ENCODE data around the gene LILRA2. TPM values are rescaled to one million over a fixed set of nuclear protein-coding genes. Genes with fewer than 3 reads are reported as not detected.
"Not testable (repeated sequence)": the region's sequence is repeated elsewhere in the genome, so short reads cannot be mapped to it uniquely, and the experiment has no call there.

The LILRA2 gene
- total RNA-seq, 1 experiment from 2014 or later = not detected

GRCh38 chr19:54593445-54593844 lies 19.9 kb downstream of the LILRA2 start, which contains the start of gene LILRA1:
Gene LILRA1 (plus strand): TSS chr19:54593632. CDS start chr19:54594245, 613 bp downstream.
- not testable (repeated sequence) for H3K4me3 Mint-ChIP-seq, ATAC-seq
- peaks cover 78% of the 10 kb centered on the region for H3K9me3 Mint-ChIP-seq

GRCh38 chr19:54593931-54594626 lies 20.5 kb downstream of the LILRA2 start:
- CTCF ChIA-PET; POLR2A ChIA-PET; H3K4me3 Mint-ChIP-seq; DNase-seq (ENCODE audit: low spot score); ATAC-seq; H3K4me1 Mint-ChIP-seq; H3K27ac Mint-ChIP-seq: not testable (repeated sequence)
- peaks cover 10% of the 10 kb centered on the region for H3K27me3 Mint-ChIP-seq (ENCODE audit: low read depth)
- peaks cover 73% of the 10 kb centered on the region for H3K9me3 Mint-ChIP-seq
- peaks cover 60% of the 10 kb centered on the region for H3K36me3 Mint-ChIP-seq

More at GRCh38 chr19:54593445-54593844, 19.9 kb downstream of the LILRA2 start, which contains the start of gene LILRA1:
- CTCF ChIA-PET; POLR2A ChIA-PET; H3K27ac Mint-ChIP-seq; H3K4me1 Mint-ChIP-seq; DNase-seq (ENCODE audit: low spot score): not testable (repeated sequence)
- Mint-ChIP-seq H3K36me3 (peaks cover 64% of the 10 kb centered on the region), H3K27me3 (ENCODE audit: low read depth) (peaks cover 13% of the 10 kb centered on the region)

GRCh38 chr19:54594737-54595136 lies 21.1 kb downstream of the LILRA2 start:
- DNase-seq (ENCODE audit: low spot score) (no peak), ATAC-seq (no peak)
- peaks cover 56% of the 10 kb centered on the region for H3K36me3 Mint-ChIP-seq
- POLR2A ChIA-PET = no interaction called here
- no peak overlapping the region for H3K4me3 Mint-ChIP-seq
- CTCF ChIA-PET = no interaction called here
- TF ChIP-seq ZNF423 (CRISPR knock-in tag; IDR thresholded peaks at IDR 0.05) = no peak
- TF ChIP-seq FOXP4 (CRISPR knock-in tag; IDR thresholded peaks at IDR 0.05) = no peak
- no peak for TF ChIP-seq SMAD4 (CRISPR knock-in tag; IDR thresholded peaks at IDR 0.05)
- no peak for TF ChIP-seq ZNF219 (CRISPR knock-in tag; IDR thresholded peaks at IDR 0.05; ENCODE audit: borderline replicate concordance)
- no peak for TF ChIP-seq E2F5 (CRISPR knock-in tag; IDR thresholded peaks at IDR 0.05)
- TF ChIP-seq CBFB (CRISPR knock-in tag; IDR thresholded peaks at IDR 0.05; ENCODE audit: low read depth) = no peak
- no peak for TF ChIP-seq ZNF512 (CRISPR knock-in tag; IDR thresholded peaks at IDR 0.05; ENCODE audit: borderline replicate concordance)
- no peak for TF ChIP-seq GABPB1 (CRISPR knock-in tag; IDR thresholded peaks at IDR 0.05)
- TF ChIP-seq ZNF671 (CRISPR knock-in tag; IDR thresholded peaks at IDR 0.05) = no peak
- TF ChIP-seq ZNF425 (CRISPR knock-in tag; conservative IDR thresholded peaks at IDR 0.05) = no peak
- TF ChIP-seq ZNF532 (CRISPR knock-in tag; IDR thresholded peaks at IDR 0.05; ENCODE audit: borderline replicate concordance) = no peak
- TF ChIP-seq JAZF1 (CRISPR knock-in tag; IDR thresholded peaks at IDR 0.05) = no peak
- H3K27ac Mint-ChIP-seq = no peak overlapping the region
- H3K4me1 Mint-ChIP-seq = no peaks in the 10 kb centered on the region
- H3K9me3 Mint-ChIP-seq = peaks cover 72% of the 10 kb centered on the region
- H3K27me3 Mint-ChIP-seq (ENCODE audit: low read depth) = peaks cover 10% of the 10 kb centered on the region

GRCh38 chr19:54595680-54596436 lies 22.3 kb downstream of the LILRA2 start:
- DNase-seq (ENCODE audit: low spot score); H3K4me3 Mint-ChIP-seq; POLR2A ChIA-PET; H3K4me1 Mint-ChIP-seq; H3K27ac Mint-ChIP-seq; CTCF ChIA-PET; ATAC-seq: not testable (repeated sequence)
- Mint-ChIP-seq H3K27me3 (ENCODE audit: low read depth) (peaks cover 10% of the 10 kb centered on the region), H3K9me3 (peaks cover 72% of the 10 kb centered on the region), H3K36me3 (peaks cover 50% of the 10 kb centered on the region)

Data from WTC11 (cell line).